NCI-H2107 treated with DMSO at 0.1 percent for 48 hours (cell line): ENCODE data around the gene SHISA7.
"Not testable (repeated sequence)": the region's sequence is repeated elsewhere in the genome, so short reads cannot be mapped to it uniquely, and the experiment has no call there.

Experiments used
- DNase-seq: peaks from one replicate; lab custom pipeline; 2025; ENCODE audit not compliant: unreplicated experiment; lab: John Stamatoyannopoulos, UW

SHISA7 gene

GRCh38 chr19:55448175-55448490 lies 5.0 kb upstream of the SHISA7 start:
- not testable (repeated sequence) for DNase-seq

GRCh38 chr19:55447421-55448174 lies 4.5 kb upstream of the SHISA7 start:
- DNase-seq: peak; percentile 22

DNA sequence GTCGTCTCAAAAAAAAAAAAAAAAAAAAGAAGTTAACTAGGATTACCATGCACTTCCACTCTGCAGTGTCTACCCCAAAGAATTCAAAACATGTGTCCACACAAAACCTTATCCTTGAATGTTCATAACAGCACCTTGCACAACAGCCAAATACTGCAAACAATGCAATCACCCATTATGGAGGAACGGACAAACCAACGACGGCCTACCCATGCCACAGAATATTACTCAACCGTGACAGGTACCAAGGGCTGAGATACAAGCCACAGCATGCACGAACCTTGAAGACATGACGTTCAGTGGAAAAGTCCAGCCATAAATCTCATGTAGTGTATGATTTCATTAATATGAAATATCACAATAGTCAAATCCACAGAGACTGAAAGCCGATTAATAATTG lies 3.0 kb upstream of the SHISA7 start:
- DNase-seq: peak; percentile 6

GRCh38 chr19:55444646-55445045 lies 1.5 kb upstream of the SHISA7 start:
- no peak for DNase-seq

- DNase-seq: no peak
These were observed 852 bp upstream of the SHISA7 start for GRCh38 chr19:55443824-55444480.

- peak; percentile 24 for DNase-seq
These were observed 633 bp downstream of the SHISA7 start for GRCh38 chr19:55442372-55442961.

DNA sequence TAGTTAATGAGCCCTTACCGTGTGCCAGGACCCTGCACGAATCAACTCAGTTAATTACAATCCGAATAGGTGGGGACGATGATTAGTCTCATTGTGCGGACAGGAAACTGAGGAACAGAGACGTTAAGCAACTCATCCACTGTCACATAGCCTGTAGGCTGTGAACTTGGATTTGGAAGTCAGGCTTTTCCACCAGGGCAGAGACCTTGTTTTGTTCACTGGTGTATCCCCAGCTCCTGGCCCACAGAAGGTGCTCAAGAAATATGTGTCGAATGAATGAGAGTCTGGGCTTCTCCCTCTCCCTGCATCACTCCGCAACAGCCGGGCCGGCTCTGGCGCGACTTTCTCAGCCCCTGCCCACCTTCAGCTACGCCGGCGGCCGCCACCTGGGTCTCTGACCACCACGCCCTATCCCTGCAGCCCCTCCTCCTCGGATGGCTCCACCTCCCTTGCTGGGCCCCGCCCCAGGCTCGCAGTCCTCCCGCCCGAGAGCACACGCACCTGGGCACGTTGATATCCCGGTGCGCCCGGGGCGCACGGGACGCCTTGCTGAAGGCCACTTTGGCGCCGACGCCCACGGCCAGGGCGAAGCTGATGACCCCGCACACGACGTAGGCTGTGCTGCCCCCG lies 1.3 kb downstream of the SHISA7 start:
- DNase-seq: no peak

- no peak for DNase-seq
These were observed 1.8 kb downstream of the SHISA7 start for GRCh38 chr19:55441319-55441691.

DNA sequence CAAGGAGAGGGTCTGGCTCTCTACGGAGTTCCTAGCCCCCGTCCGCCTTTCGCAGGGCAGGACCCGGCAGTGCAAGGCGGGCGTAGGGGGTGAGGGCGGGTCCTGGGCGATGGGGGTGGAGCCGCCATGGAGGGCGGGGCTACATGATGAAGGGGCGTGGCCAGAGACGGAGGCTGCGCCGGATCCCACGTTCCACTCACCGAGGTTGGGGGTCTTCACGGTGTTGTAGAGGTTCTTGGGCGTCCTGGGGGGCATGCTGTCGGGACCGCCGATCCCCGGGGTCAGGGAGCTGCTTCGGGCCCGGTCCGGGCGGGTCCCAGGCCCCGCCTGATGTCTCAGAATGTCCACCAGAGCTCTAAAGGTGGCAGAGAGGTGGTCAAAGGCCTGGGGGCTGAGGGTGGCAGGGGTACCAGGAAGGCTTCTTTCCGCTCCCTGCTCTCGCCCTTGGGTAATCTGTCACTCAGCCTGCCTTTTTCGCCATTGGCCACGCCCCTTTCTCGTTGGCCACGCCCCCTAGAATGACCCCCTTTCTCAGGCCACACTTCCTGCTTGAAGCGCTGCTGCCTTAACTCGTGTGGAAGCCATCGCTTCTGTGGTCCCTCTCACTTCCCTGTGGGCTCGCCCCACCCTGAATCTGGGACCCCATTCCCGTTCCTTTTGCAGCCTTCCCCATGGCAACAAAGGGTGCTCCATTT lies 2.5 kb downstream of the SHISA7 start:
- DNase-seq: no peak

GRCh38 chr19:55439052-55439451 lies 4.0 kb downstream of the SHISA7 start:
- no peak for DNase-seq

DNA sequence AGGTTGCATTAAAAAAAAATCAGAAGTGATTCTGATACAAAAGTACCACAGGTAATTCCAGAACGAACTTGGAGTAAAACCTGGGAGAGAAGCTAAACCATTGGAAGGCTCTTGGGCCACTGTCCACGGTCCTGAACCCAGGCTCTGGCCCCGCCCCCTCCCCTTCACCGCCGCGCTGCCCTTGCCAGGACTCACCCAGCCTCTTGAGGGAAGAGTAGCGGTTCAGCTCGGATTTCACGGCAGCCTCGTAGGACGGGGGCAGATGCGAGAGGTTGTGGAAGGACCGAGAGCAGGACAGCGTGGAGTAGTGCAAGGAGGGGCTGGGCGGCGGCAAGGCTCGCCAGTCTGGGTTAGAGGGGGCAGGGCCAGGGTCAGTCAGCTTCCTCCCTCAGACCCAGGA lies 5.7 kb downstream of the SHISA7 start:
- peak; percentile 27 for DNase-seq

DNA sequence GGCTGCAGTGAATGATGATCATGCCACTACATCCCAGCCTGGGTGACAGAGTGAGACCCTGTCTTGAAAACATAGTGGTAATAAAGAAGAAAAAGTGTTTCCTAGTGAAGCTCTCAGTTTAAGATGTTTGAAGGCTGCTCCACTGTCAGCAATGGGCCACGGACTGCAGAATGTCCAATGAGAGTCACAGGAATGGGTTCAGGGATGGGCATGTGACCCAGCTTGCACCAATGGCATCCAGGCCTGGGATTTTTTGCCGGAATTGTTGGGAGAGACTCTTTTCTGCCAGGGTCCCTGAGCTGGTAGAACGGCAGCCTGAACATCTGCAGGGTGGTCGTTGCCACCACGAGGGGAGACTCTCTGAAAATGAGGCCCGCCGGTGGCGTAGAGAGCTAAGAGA lies 6.3 kb downstream of the SHISA7 start:
- no peak for DNase-seq

DNA sequence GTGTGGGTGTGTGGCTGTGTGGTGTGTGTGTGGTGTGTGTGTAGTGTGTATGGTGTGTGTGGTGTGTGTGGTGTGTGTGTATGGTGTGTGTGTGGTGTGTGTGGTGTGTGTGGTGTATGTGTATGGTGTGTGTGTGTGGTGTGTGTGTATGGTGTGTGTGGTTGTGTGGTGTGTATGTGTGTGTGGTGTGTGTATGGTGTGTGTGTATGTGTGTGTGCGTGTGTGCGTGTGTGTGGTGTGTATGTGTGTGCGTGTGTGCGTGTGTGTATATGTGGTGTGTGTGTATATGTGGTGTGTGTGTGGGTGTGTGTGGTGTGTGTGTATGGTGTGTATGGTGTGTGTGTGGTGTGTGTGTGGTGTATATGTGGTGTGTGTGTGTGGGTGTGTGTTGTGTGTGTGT lies 8.1 kb downstream of the SHISA7 start:
- DNase-seq: no peak

DNA sequence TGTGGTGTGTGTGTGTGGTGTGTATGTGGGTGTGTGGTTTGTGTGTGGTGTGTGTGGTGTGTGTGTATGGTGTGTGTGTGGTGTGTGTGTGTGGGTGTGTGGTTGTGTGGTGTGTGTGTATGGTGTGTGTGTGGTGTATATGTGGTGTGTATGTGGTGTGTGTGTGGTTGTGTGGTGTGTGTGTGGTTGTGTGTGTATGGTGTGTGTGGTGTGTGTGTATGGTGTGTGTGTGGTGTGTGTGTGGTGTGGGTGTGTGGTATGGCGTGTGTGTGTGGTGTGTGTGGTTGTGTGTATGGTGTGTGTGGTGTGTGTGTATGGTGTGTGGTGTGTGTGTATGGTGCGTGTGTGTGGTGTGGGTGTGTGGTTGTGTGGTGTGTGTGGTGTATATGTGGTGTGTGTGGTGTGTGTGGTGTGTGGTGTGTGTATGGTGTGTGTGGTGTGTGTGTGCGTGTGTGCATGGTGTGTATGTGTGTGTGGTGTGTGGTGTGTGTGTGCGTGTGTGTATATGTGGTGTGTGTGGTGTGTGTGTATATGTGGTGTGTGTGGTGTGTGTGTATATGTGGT lies 8.7 kb downstream of the SHISA7 start:
- DNase-seq: no peak

GRCh38 chr19:55433292-55433691 lies 9.8 kb downstream of the SHISA7 start:
- DNase-seq: no peak

- DNase-seq: no peak
These were observed 10.7 kb downstream of the SHISA7 start for GRCh38 chr19:55432241-55432959.

GRCh38 chr19:55431183-55431582 lies 11.9 kb downstream of the SHISA7 start:
- no peak for DNase-seq

GRCh38 chr19:55426042-55426441 lies 17.1 kb downstream of the SHISA7 start:
- no peak for DNase-seq

- no peak for DNase-seq
These were observed 18.6 kb downstream of the SHISA7 start for GRCh38 chr19:55424518-55424917.

GRCh38 chr19:55423225-55424005 lies 19.7 kb downstream of the SHISA7 start:
- no peak for DNase-seq
